ENCODE results near the gene MUC12.
"Not testable (repeated sequence)": the region's sequence is repeated elsewhere in the genome, so short reads cannot be mapped to it uniquely, and the experiment has no call there.

MUC12 gene

DNA sequence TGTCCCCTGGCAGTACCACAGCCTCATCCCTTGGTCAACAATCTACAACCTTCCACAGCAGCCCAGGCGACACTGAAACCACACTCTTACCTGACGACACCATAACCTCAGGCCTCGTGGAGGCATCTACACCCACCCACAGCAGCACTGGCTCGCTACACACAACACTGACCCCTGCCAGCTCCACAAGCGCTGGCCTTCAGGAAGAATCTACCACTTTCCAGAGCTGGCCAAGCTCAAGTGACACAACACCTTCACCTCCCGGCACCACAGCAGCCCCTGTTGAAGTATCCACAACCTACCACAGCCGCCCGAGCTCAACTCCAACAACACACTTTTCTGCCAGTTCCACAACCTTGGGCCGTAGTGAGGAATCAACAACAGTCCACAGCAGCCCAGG lies 30.0 kb downstream of the MUC12 start:
- DNase-seq (ENCODE audit: low spot score); H3K27ac ChIP-seq (ENCODE audit: poor library complexity, severe bottlenecking); ATAC-seq (ENCODE audit: low read depth); H3K36me3 ChIP-seq (ENCODE audit: low read depth); H3K27me3 ChIP-seq (ENCODE audit: insufficient read depth, poor library complexity, severe bottlenecking); H3K9me3 ChIP-seq (ENCODE audit: severe bottlenecking); H3K4me1 ChIP-seq (ENCODE audit: insufficient read depth, poor library complexity, severe bottlenecking); H3K4me3 ChIP-seq (ENCODE audit: severe bottlenecking): not testable (repeated sequence)

DNA sequence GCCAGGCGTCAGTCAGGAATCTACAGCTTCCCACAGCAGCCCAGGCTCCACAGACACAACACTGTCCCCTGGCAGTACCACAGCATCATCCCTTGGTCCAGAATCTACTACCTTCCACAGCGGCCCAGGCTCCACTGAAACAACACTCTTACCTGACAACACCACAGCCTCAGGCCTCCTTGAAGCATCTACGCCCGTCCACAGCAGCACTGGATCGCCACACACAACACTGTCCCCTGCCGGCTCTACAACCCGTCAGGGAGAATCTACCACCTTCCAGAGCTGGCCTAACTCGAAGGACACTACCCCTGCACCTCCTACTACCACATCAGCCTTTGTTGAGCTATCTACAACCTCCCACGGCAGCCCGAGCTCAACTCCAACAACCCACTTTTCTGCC lies 30.7 kb downstream of the MUC12 start:
- not testable (repeated sequence) for H3K9me3 ChIP-seq (ENCODE audit: severe bottlenecking); ATAC-seq (ENCODE audit: low read depth); H3K4me1 ChIP-seq (ENCODE audit: insufficient read depth, poor library complexity, severe bottlenecking); H3K36me3 ChIP-seq (ENCODE audit: low read depth); H3K4me3 ChIP-seq (ENCODE audit: severe bottlenecking); H3K27ac ChIP-seq (ENCODE audit: poor library complexity, severe bottlenecking); H3K27me3 ChIP-seq (ENCODE audit: insufficient read depth, poor library complexity, severe bottlenecking); DNase-seq (ENCODE audit: low spot score)

DNA sequence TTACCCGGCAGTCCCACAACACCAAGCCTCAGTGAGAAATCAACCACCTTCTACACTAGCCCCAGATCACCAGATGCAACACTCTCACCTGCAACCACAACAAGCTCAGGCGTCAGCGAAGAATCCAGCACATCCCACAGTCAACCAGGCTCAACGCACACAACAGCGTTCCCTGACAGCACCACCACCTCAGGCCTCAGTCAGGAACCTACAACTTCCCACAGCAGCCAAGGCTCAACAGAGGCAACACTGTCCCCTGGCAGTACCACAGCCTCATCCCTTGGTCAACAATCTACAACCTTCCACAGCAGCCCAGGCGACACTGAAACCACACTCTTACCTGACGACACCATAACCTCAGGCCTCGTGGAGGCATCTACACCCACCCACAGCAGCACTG lies 33.0 kb downstream of the MUC12 start:
- not testable (repeated sequence) for H3K4me1 ChIP-seq (ENCODE audit: insufficient read depth, poor library complexity, severe bottlenecking); H3K9me3 ChIP-seq (ENCODE audit: severe bottlenecking); H3K27me3 ChIP-seq (ENCODE audit: insufficient read depth, poor library complexity, severe bottlenecking); DNase-seq (ENCODE audit: low spot score); H3K27ac ChIP-seq (ENCODE audit: poor library complexity, severe bottlenecking); H3K4me3 ChIP-seq (ENCODE audit: severe bottlenecking); ATAC-seq (ENCODE audit: low read depth); H3K36me3 ChIP-seq (ENCODE audit: low read depth)

DNA sequence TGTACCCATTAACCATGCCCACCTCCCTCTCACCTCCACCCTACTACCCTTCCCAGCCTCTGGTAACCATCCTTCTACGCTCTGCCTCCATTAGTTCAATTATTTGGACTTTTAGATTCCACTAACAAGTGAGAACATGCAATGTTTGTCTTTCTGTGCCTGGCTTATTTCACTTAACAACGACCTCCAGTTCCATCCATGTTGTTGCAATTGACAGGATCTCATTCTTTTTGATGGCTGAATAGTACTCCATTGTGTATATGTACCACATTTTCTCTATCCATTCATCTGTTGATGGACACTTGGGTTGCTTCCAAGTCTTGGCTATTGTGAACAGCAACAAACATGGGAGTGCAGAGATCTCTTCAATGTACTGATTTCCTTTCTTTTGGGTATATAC lies 38.0 kb downstream of the MUC12 start:
- DNase-seq (ENCODE audit: low spot score); H3K27ac ChIP-seq (ENCODE audit: poor library complexity, severe bottlenecking); ATAC-seq (ENCODE audit: low read depth); H3K27me3 ChIP-seq (ENCODE audit: insufficient read depth, poor library complexity, severe bottlenecking); H3K36me3 ChIP-seq (ENCODE audit: low read depth); H3K4me1 ChIP-seq (ENCODE audit: insufficient read depth, poor library complexity, severe bottlenecking); H3K9me3 ChIP-seq (ENCODE audit: severe bottlenecking); H3K4me3 ChIP-seq (ENCODE audit: severe bottlenecking): not testable (repeated sequence)

DNA sequence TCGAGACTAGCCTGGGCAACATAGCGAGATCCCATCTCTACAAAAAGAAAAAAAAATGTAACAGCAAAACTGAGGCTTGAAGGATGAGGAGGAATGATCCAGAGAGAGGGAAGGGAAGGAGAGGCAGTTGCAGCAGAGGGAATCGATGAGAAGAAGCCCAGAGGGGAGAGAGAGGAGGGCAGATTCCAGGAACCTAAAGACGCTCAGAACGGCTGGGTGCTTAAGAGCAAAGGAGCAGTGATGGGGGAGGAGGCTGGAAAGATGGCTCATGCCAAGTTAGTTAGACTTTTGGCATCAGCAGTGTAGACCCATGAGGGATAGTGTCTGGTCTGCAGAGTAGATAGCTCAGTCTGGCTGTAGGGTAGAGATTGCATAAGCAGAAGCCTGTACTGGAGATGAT lies 40.3 kb downstream of the MUC12 start:
- no peaks in the 10 kb centered on the region for H3K4me1 ChIP-seq (ENCODE audit: insufficient read depth, poor library complexity, severe bottlenecking)
- DNase-seq (ENCODE audit: low spot score) = no peak
- TF ChIP-seq, protein P1, sequence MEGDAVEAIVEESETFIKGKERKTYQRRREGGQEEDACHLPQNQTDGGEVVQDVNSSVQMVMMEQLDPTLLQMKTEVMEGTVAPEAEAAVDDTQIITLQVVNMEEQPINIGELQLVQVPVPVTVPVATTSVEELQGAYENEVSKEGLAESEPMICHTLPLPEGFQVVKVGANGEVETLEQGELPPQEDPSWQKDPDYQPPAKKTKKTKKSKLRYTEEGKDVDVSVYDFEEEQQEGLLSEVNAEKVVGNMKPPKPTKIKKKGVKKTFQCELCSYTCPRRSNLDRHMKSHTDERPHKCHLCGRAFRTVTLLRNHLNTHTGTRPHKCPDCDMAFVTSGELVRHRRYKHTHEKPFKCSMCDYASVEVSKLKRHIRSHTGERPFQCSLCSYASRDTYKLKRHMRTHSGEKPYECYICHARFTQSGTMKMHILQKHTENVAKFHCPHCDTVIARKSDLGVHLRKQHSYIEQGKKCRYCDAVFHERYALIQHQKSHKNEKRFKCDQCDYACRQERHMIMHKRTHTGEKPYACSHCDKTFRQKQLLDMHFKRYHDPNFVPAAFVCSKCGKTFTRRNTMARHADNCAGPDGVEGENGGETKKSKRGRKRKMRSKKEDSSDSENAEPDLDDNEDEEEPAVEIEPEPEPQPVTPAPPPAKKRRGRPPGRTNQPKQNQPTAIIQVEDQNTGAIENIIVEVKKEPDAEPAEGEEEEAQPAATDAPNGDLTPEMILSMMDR (IDR thresholded peaks at IDR 0.05; ENCODE audit: poor library complexity, severe bottlenecking) = no peak
- no peaks in the 10 kb centered on the region for H3K36me3 ChIP-seq (ENCODE audit: low read depth)
- no peak overlapping the region for H3K27ac ChIP-seq (ENCODE audit: poor library complexity, severe bottlenecking)
- no peak overlapping the region for H3K4me3 ChIP-seq (ENCODE audit: severe bottlenecking)
- no peaks in the 10 kb centered on the region for H3K27me3 ChIP-seq (ENCODE audit: insufficient read depth, poor library complexity, severe bottlenecking)
- H3K9me3 ChIP-seq (ENCODE audit: severe bottlenecking) = no peaks in the 10 kb centered on the region
- ATAC-seq (ENCODE audit: low read depth) = no peak

DNA sequence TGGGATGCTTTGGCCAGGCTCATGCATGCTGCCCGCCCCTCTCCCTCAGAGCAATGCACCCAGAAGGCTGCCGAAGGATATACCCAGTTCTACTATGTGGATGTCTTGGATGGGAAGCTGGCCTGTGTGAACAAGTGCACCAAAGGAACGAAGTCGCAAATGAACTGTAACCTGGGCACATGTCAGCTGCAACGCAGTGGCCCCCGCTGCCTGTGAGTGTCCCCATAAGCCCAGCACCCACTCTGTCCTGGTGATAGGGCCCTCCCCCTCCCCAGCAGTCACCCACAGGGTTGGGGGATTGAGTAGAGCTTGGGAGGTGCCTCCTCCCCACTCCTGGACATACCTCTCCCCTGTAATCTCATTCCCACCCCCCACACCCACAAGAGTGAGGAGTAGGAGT lies 43.6 kb downstream of the MUC12 start:
- Histone ChIP-seq H3K36me3 (ENCODE audit: low read depth) (no peaks in the 10 kb centered on the region), H3K4me1 (ENCODE audit: insufficient read depth, poor library complexity, severe bottlenecking) (no peaks in the 10 kb centered on the region), H3K27ac (ENCODE audit: poor library complexity, severe bottlenecking) (no peak overlapping the region), H3K4me3 (ENCODE audit: severe bottlenecking) (no peak overlapping the region), H3K27me3 (ENCODE audit: insufficient read depth, poor library complexity, severe bottlenecking) (no peaks in the 10 kb centered on the region), H3K9me3 (ENCODE audit: severe bottlenecking) (no peaks in the 10 kb centered on the region)
- TF ChIP-seq, protein P1 (IDR thresholded peaks at IDR 0.05; ENCODE audit: poor library complexity, severe bottlenecking) = no peak
- DNase-seq (ENCODE audit: low spot score) (no peak), ATAC-seq (ENCODE audit: low read depth) (no peak)

DNA sequence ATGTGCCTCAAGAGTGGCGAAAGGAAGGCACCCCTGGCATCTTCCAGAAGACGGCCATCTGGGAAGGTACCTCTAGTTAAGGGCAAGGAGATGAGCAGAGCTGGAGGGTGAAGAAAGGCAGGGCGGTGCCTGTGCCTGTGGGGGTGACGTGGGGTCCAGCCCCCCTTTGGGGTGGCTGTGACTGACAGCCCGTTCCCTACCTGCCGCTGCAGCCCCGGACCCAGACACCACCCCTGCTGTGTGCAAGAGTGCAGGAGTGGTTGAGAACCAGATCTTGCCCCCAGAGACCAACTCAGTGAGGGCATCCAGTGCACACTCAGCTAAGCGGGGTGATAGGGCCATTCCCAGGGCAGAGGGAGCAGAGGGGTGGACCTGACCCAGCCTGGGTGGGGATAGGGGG lies 46.3 kb downstream of the MUC12 start:
- Histone ChIP-seq H3K36me3 (ENCODE audit: low read depth) (no peaks in the 10 kb centered on the region), H3K27me3 (ENCODE audit: insufficient read depth, poor library complexity, severe bottlenecking) (no peaks in the 10 kb centered on the region), H3K4me1 (ENCODE audit: insufficient read depth, poor library complexity, severe bottlenecking) (no peaks in the 10 kb centered on the region), H3K4me3 (ENCODE audit: severe bottlenecking) (no peak overlapping the region), H3K27ac (ENCODE audit: poor library complexity, severe bottlenecking) (no peak overlapping the region), H3K9me3 (ENCODE audit: severe bottlenecking) (no peaks in the 10 kb centered on the region)
- TF ChIP-seq, protein P1 (IDR thresholded peaks at IDR 0.05; ENCODE audit: poor library complexity, severe bottlenecking) = no peak
- ATAC-seq (ENCODE audit: low read depth) (no peak), DNase-seq (ENCODE audit: low spot score) (no peak)

Measured in RWPE2 (cell line).